ENCODE data around the gene CHCHD4.

CHCHD4 gene

GRCh38 chr3:14141602-14142341, 17.1 kb upstream of the CHCHD4 start:
- no peak for TF ChIP-seq CTCF (IDR thresholded peaks at IDR 0.05; ENCODE audit: low read depth, low read length)
- H3K4me3 ChIP-seq (replicated peaks in 1 of 2; ENCODE audit: low read depth in 2 of 2, low read length in 2 of 2): no peak overlapping the region
- no peak for DNase-seq (ENCODE audit: low read depth in 2 of 2)

GRCh38 chr3:14141144-14141543, 16.5 kb upstream of the CHCHD4 start:
- TF ChIP-seq CTCF (IDR thresholded peaks at IDR 0.05; ENCODE audit: low read depth, low read length): no peak
- DNase-seq (ENCODE audit: low read depth in 2 of 2): no peak
- no peak overlapping the region for H3K4me3 ChIP-seq (replicated peaks in 1 of 2; ENCODE audit: low read depth in 2 of 2, low read length in 2 of 2)

GRCh38 chr3:14140668-14141067, 16.0 kb upstream of the CHCHD4 start:
- no peak overlapping the region for H3K4me3 ChIP-seq (replicated peaks in 1 of 2; ENCODE audit: low read depth in 2 of 2, low read length in 2 of 2)
- no peak for DNase-seq (ENCODE audit: low read depth in 2 of 2)
- no peak for TF ChIP-seq CTCF (IDR thresholded peaks at IDR 0.05; ENCODE audit: low read depth, low read length)

GRCh38 chr3:14139771-14140170, 15.1 kb upstream of the CHCHD4 start:
- DNase-seq (ENCODE audit: low read depth in 2 of 2): no peak
- no peak overlapping the region for H3K4me3 ChIP-seq (replicated peaks in 1 of 2; ENCODE audit: low read depth in 2 of 2, low read length in 2 of 2)
- TF ChIP-seq CTCF (IDR thresholded peaks at IDR 0.05; ENCODE audit: low read depth, low read length): no peak

GRCh38 chr3:14138878-14139655, 14.4 kb upstream of the CHCHD4 start:
- no peak for TF ChIP-seq CTCF (IDR thresholded peaks at IDR 0.05; ENCODE audit: low read depth, low read length)

GRCh38 chr3:14138109-14138877, 13.6 kb upstream of the CHCHD4 start:
- TF ChIP-seq CTCF (IDR thresholded peaks at IDR 0.05; ENCODE audit: low read depth, low read length): no peak
- H3K4me3 ChIP-seq (replicated peaks in 1 of 2; ENCODE audit: low read depth in 2 of 2, low read length in 2 of 2): no peak overlapping the region
- DNase-seq (ENCODE audit: low read depth in 2 of 2): no peak

More at GRCh38 chr3:14138878-14139655, 14.4 kb upstream of the CHCHD4 start:
- no peak for DNase-seq (ENCODE audit: low read depth in 2 of 2)
- H3K4me3 ChIP-seq (replicated peaks in 1 of 2; ENCODE audit: low read depth in 2 of 2, low read length in 2 of 2): no peak overlapping the region
